Caco-2 (cell line): ENCODE data around the gene FAM9C. TPM values are rescaled to one million over a fixed set of nuclear protein-coding genes. Genes with fewer than 3 reads are reported as not detected.

Source experiments
- BruUV-seq: library from RNA; stranded (reverse); fragments of 400-500 nt; replicated peaks from 2 replicates; lab custom pipeline; 2021; lab: Mats Ljungman, UMichigan
- CTCF ChIA-PET: fragments of 300-600 bp; sonication (Branson Sonifier 250); formaldehyde crosslinking; loops from one replicate; lab custom pipeline; 2022; ENCODE audit warnings: antibody characterized with exemption; lab: Charles Lee
- POLR2A ChIA-PET: fragments of 300-600 bp; sonication (Branson Sonifier 250); formaldehyde crosslinking; loops from one replicate; lab custom pipeline; 2022; ENCODE audit warnings: antibody characterized with exemption; lab: Charles Lee
- DNase-seq, 2 experiments: peaks; one replicate each; pipeline versions ENCODE4 v3.0.0 to v3.0.0-alpha.2; 2020 to 2022
- H3K27me3 ChIP-seq: replicated peaks from 2 replicates; pipeline ENCODE4 v1.6.0; 2011; ENCODE audit warnings: low read length; ENCODE audit not compliant: control insufficient read depth, insufficient read depth
- H3K36me3 ChIP-seq: 2 replicates; pipeline ENCODE4 v1.5.1; 2011; ENCODE audit warnings: low read length; ENCODE audit not compliant: control insufficient read depth, insufficient read depth
- H3K4me1 ChIP-seq: fragments of 250-450 bp; sonication (Bioruptor Pico); 2 replicates; pipeline ENCODE4 v1.5.1; 2020; ENCODE audit warnings: mild to moderate bottlenecking
- H3K4me3 ChIP-seq: 2 replicates; pipeline ENCODE4 v1.5.1; 2011; ENCODE audit warnings: low read depth, mild to moderate bottlenecking, control low read depth, low read length
- H3K9me3 ChIP-seq: fragments of 250-450 bp; sonication (Bioruptor Pico); 2 replicates; pipeline ENCODE4 v1.5.1; 2020; ENCODE audit warnings: mild to moderate bottlenecking, moderate library complexity
- H3K27ac Mint-ChIP-seq: one replicate; pipeline ENCODE4 v1.8.0; 2022; ENCODE audit warnings: mixed read lengths; ENCODE audit not compliant: unreplicated experiment
- H3K27me3 Mint-ChIP-seq: one replicate; pipeline ENCODE4 v1.8.0; 2022; ENCODE audit warnings: mixed read lengths; ENCODE audit not compliant: insufficient read depth, unreplicated experiment
- H3K36me3 Mint-ChIP-seq: one replicate; pipeline ENCODE4 v1.8.0; 2022; ENCODE audit warnings: mild to moderate bottlenecking, mixed read lengths; ENCODE audit not compliant: insufficient read depth, unreplicated experiment
- H3K4me1 Mint-ChIP-seq: one replicate; pipeline ENCODE4 v1.8.0; 2022; ENCODE audit warnings: low read depth, mixed read lengths; ENCODE audit not compliant: unreplicated experiment
- H3K4me3 Mint-ChIP-seq: one replicate; pipeline ENCODE4 v1.8.0; 2022; ENCODE audit warnings: mild to moderate bottlenecking, moderate library complexity, mixed read lengths; ENCODE audit not compliant: unreplicated experiment
- H3K9me3 Mint-ChIP-seq: one replicate; pipeline ENCODE4 v1.8.0; 2022; ENCODE audit warnings: mixed read lengths; ENCODE audit not compliant: unreplicated experiment
- intact Hi-C: fragments of 100-400 bp; cut with micrococcal nuclease; formaldehyde crosslinking; loops from one replicate; pipeline ENCODE4 v1.10.0; 2022; ENCODE audit not compliant: unreplicated experiment
- total RNA-seq: library from RNA; stranded (reverse); gene quantifications from 2 replicates; pipeline ENCODE4 v1.2.3, GENCODE V29; 2022
- TF ChIP-seq, protein P1 (sequence below), 2 experiments: fragments of 200-600 bp in 1 of 2; IDR thresholded peaks; 1 replicate in 1 of 2; 2 replicates in 1 of 2; pipeline versions ENCODE4 v1.5.1 to v1.8.0; 2011 to 2022; ENCODE audit warnings: antibody characterized with exemption in 1 of 2, control low read depth in 1 of 2, inconsistent platforms in 1 of 2, low read depth in 1 of 2, low read length in 1 of 2, mild to moderate bottlenecking in 1 of 2, moderate library complexity in 1 of 2; ENCODE audit not compliant: insufficient read depth in 1 of 2, severe bottlenecking in 1 of 2, unreplicated experiment in 1 of 2

Gene FAM9C
- total RNA-seq, 1 experiment from 2014 or later: not detected

DNA sequence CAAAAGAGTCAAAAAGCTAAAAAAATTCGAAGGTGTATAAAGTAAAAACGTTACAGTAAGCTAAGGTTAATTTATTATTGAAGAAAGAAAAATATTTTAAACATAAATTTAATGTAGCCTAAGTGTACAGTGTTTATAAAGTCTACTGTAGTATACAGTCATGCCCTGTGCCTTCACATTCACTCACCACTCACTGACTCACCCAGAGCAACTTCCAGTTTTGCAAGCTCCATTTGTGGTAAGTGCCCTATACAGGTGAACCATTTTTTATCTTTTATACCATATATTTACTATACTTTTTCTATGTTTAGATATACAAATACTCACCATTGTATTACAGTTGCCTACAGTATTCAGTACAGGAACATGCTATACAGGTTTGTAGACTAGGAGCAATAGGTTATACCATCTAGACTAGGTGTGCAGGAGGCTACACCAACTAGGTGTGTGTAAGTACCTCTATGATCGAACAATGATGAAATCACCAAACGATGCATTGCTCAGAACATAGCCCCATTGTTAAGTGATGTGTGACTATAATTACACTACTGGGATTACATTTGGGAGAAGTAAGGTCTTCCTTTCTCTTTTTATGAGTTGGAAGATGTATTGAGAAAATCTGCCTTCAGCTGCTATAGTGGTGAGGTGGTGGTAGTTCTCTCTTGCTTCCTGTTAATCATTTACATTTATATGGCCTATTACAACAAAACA is 42.3 kb downstream of the FAM9C start:
- H3K4me3 ChIP-seq: no peak overlapping the region
- H3K4me1 ChIP-seq: peaks cover 20% of the 10 kb centered on the region
- no peaks in the 10 kb centered on the region for H3K36me3 ChIP-seq
- DNase-seq: peak in 1 of 2 experiments; percentile 10
- TF ChIP-seq, protein P1, sequence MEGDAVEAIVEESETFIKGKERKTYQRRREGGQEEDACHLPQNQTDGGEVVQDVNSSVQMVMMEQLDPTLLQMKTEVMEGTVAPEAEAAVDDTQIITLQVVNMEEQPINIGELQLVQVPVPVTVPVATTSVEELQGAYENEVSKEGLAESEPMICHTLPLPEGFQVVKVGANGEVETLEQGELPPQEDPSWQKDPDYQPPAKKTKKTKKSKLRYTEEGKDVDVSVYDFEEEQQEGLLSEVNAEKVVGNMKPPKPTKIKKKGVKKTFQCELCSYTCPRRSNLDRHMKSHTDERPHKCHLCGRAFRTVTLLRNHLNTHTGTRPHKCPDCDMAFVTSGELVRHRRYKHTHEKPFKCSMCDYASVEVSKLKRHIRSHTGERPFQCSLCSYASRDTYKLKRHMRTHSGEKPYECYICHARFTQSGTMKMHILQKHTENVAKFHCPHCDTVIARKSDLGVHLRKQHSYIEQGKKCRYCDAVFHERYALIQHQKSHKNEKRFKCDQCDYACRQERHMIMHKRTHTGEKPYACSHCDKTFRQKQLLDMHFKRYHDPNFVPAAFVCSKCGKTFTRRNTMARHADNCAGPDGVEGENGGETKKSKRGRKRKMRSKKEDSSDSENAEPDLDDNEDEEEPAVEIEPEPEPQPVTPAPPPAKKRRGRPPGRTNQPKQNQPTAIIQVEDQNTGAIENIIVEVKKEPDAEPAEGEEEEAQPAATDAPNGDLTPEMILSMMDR (IDR thresholded peaks at IDR 0.05; ENCODE audit: insufficient read depth in 1 of 2, low read depth in 1 of 2, low read length in 1 of 2, severe bottlenecking in 1 of 2, unreplicated experiment in 1 of 2): no peak
- H3K9me3 ChIP-seq: no peaks in the 10 kb centered on the region
- H3K27ac Mint-ChIP-seq: no peak overlapping the region
- H3K4me3 Mint-ChIP-seq: no peak overlapping the region
- POLR2A ChIA-PET: no interaction called here
- no peaks in the 10 kb centered on the region for H3K9me3 Mint-ChIP-seq
- H3K27me3 ChIP-seq: no peaks in the 10 kb centered on the region
- no peaks in the 10 kb centered on the region for H3K36me3 Mint-ChIP-seq
- CTCF ChIA-PET: no interaction called here
- intact Hi-C loops: loop anchor here (2.0 kb wide), 1 partner anchor 13 kb away; no protein-coding TSS in a partner anchor
- H3K4me1 Mint-ChIP-seq: peaks cover 10% of the 10 kb centered on the region
- H3K27me3 Mint-ChIP-seq: no peaks in the 10 kb centered on the region
- no TSS peak for BruUV-seq

DNA sequence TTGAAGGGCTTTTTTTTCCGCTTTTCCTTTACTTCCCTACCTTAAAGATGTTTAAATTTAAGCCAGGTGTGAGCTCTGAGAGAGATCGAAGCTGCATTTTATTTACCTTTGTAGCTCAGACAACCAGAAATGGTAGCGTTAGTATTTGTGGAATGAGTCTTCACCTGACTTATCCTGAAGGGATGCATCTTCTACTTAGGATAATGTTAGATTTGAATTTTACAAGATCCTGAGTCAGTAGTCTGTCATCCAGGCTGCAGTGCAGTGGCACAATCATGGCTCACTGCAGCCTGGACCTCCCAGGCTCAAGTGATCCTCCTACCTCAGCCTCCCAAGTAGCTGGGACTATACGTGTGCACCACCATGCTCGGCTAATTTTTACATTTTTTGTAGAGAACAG is 43.3 kb downstream of the FAM9C start:
- no peaks in the 10 kb centered on the region for H3K9me3 Mint-ChIP-seq
- POLR2A ChIA-PET: interaction anchor here (0.8 kb wide), 1 partner anchor 14 kb away, joined by 11 read pairs; no protein-coding TSS in a partner anchor
- H3K9me3 ChIP-seq: no peaks in the 10 kb centered on the region
- no peaks in the 10 kb centered on the region for H3K36me3 ChIP-seq
- TF ChIP-seq, protein P1 (IDR thresholded peaks at IDR 0.05; ENCODE audit: insufficient read depth in 1 of 2, low read depth in 1 of 2, low read length in 1 of 2, severe bottlenecking in 1 of 2, unreplicated experiment in 1 of 2): no peak
- no peaks in the 10 kb centered on the region for H3K27me3 ChIP-seq
- H3K4me3 Mint-ChIP-seq: no peak overlapping the region
- no peak overlapping the region for H3K27ac Mint-ChIP-seq
- H3K36me3 Mint-ChIP-seq: no peaks in the 10 kb centered on the region
- intact Hi-C loops: no loop called here
- H3K4me1 Mint-ChIP-seq: peaks cover 10% of the 10 kb centered on the region
- peaks cover 22% of the 10 kb centered on the region for H3K4me1 ChIP-seq
- H3K4me3 ChIP-seq: no peak overlapping the region
- H3K27me3 Mint-ChIP-seq: no peaks in the 10 kb centered on the region
- CTCF ChIA-PET: no interaction called here
- no TSS peak for BruUV-seq
- DNase-seq: no peak

DNA sequence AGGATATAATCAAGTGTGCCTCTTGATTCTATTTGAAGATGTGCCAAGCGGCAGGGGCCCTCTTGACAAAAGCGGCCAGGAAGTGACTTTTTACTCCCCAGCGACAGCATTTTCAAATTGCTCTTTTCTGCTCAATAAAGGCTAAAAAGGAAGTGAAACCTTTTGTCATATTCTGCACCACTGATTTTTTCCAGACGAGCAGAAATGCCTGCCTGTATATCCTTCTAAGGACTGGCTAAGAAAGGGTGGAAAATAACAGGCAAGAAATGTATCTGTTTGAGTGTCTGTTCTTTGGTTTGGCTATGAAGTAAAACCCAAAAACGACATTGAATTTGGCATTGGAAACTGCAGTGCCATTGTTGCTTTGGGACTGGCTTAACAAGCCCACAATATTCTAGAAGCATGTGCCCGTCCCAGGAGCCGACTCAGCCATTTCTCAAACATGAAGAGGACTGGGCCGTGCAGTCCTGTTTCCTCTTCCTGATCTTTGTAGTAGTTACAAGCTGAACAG is 44.1 kb downstream of the FAM9C start:
- ChIA-PET CTCF (no interaction called here), POLR2A (no interaction called here)
- Mint-ChIP-seq H3K36me3 (no peaks in the 10 kb centered on the region), H3K27ac (no peak overlapping the region), H3K9me3 (no peaks in the 10 kb centered on the region), H3K4me3 (no peak overlapping the region), H3K27me3 (no peaks in the 10 kb centered on the region), H3K4me1 (peaks cover 10% of the 10 kb centered on the region)
- H3K9me3 ChIP-seq: no peaks in the 10 kb centered on the region
- peaks cover 22% of the 10 kb centered on the region for H3K4me1 ChIP-seq
- TF ChIP-seq, protein P1 (IDR thresholded peaks at IDR 0.05; ENCODE audit: insufficient read depth in 1 of 2, low read depth in 1 of 2, low read length in 1 of 2, severe bottlenecking in 1 of 2, unreplicated experiment in 1 of 2): no peak
- DNase-seq: no peak
- intact Hi-C loops: no loop called here
- H3K4me3 ChIP-seq: no peak overlapping the region
- H3K36me3 ChIP-seq: no peaks in the 10 kb centered on the region
- no peaks in the 10 kb centered on the region for H3K27me3 ChIP-seq
- no TSS peak for BruUV-seq
